NCI-H2029 (cell line): Measurements from ENCODE around the gene ABHD8.
"Not testable (repeated sequence)": the region's sequence is repeated elsewhere in the genome, so short reads cannot be mapped to it uniquely, and the experiment has no call there.

Source experiments
- DNase-seq: peaks from one replicate; lab custom pipeline; 2025; lab: John Stamatoyannopoulos, UW

ABHD8 gene

DNA sequence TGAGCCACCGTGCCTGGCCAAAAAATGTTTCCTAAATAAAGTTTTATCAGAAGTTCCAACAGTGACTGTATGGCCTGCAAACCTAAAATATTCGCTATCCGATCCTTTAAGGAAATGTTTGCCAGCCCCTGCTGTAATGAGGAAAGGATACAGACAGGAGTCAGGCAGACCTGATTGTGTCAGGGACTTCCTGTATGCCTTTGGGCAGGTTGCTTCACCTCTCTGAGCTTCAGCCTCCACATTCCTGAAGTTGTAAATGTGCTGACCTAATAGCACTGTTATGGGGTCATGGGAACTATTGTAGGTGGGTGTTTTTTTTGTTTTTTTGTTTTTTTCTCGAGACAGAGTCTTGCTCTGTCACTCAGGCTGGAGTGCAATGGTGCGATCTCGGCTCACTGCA is 6.2 kb downstream of the ABHD8 start:
- no peak for DNase-seq

DNA sequence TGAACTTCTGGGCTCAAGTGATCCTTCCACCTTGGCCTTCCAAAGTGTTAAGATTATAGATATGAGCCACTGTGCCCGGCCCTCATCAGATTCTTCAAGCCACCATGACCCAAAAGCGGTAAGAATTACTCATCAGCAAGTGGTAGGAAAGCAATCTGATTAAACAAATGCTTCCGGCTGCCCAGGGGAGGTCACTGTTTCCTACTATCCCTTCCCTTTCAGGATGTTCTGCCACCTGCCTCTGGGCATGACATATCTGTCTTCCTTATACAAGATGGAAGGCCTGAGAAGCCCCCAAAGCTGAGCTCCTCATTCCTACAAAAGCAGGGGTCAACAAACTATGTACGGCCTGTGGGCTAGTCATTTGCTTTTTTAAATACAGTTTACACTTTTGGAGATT is 7.0 kb downstream of the ABHD8 start:
- no peak for DNase-seq

DNA sequence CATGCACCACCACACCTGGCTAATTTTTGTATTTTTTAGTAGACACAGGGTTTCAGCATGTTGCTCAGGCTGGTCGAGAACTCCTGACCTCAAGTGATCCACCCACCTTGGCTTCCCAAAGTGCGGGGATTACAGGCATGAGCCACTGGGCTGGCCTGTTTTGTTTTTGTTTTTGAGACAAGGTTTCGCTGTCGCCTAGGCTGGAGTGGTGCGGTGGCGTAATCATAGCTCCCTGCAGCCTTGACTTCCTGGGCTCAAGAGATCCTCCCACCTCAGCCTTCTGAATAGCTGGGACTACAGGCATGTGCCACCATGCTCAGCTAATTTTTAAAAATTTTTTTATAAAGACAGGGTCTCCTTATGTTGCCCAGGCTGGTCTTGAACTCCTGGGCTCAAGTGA is 7.7 kb downstream of the ABHD8 start:
- not testable (repeated sequence) for DNase-seq

DNA sequence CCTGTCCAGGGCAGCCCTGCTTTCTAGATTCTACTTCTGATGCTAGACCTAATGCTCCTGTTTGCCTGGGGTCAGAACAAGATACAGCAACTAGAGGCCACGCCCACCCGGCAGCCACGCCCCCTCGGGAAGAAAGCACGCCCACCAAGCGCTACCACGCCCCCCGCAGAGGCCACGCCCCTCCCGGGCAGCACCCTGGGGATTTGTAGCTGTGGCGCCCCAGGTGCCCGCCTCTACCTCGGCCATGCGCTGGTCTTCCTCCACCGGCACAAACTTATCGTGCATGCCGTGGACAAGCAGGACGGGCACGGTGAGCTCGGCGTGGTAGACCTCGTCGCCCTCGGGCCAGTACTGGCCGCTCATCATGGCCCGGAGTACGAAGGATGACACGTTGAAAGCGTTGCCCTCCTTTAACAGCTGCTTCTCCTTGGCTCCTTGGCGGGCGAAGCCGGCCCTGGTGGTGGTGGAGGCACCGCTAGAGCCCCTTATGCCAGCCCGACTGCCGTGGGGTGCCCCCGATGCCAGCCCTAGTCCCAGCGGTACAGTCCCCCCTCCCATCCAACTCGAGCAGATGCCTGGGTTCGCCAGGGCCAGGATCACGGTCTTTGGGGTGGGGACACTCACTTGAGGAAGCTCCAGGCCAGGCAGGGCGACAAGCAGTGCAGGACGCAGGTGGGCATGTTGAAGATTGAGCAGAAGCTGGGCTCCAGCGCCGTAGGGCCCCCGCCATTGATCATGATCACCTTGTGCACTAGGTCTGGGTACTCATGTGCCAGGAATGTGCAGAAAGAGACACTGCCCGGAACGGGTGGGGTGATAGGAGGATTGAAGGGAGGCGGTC is 9.0 kb downstream of the ABHD8 start:
- DNase-seq = no peak

- no peak for DNase-seq
These were observed 9.6 kb downstream of the ABHD8 start for GRCh38 chr19:17293605-17294004.

GRCh38 chr19:17292301-17293074 is 10.7 kb downstream of the ABHD8 start:
- no peak for DNase-seq

- DNase-seq = peak; percentile 62
These were observed 13.7 kb downstream of the ABHD8 start for GRCh38 chr19:17289489-17289888.

DNA sequence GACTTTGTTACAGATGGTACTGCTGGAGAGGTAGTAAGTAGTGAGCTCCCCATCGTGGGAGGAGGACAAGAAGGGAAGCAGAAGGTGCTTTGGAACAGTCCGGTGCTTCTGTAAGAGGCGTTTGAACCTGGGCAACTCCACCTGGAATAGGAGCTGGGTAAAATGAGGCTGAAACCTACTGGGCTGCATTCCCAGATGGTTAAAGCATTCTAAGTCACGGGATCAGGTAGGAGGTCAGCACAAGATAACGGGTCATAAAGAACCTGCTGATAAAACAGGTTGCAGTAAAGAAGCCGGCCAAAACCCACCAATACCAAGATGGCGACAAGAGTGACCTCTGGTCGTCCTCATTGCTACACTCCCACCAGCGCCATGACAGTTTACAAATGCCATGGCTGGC is 16.5 kb downstream of the ABHD8 start:
- no peak for DNase-seq

- DNase-seq = no peak
These were observed 17.0 kb downstream of the ABHD8 start for GRCh38 chr19:17286263-17286662.

- DNase-seq = no peak
These were observed 17.6 kb downstream of the ABHD8 start for GRCh38 chr19:17285415-17286135.

GRCh38 chr19:17283504-17283996 is 19.7 kb downstream of the ABHD8 start:
- DNase-seq = no peak

- DNase-seq = peak; percentile 71
These were observed 20.6 kb downstream of the ABHD8 start for GRCh38 chr19:17282488-17283125.

- DNase-seq = no peak
These were observed 21.6 kb downstream of the ABHD8 start, which contains the start of gene ANKLE1 for GRCh38 chr19:17281391-17282304. TSS of gene ANKLE1 (plus strand) at chr19:17281901. CDS start at chr19:17281921, 20 bp downstream.

- DNase-seq = no peak
These were observed 23.8 kb downstream of the ABHD8 start for GRCh38 chr19:17279436-17279835.

DNA sequence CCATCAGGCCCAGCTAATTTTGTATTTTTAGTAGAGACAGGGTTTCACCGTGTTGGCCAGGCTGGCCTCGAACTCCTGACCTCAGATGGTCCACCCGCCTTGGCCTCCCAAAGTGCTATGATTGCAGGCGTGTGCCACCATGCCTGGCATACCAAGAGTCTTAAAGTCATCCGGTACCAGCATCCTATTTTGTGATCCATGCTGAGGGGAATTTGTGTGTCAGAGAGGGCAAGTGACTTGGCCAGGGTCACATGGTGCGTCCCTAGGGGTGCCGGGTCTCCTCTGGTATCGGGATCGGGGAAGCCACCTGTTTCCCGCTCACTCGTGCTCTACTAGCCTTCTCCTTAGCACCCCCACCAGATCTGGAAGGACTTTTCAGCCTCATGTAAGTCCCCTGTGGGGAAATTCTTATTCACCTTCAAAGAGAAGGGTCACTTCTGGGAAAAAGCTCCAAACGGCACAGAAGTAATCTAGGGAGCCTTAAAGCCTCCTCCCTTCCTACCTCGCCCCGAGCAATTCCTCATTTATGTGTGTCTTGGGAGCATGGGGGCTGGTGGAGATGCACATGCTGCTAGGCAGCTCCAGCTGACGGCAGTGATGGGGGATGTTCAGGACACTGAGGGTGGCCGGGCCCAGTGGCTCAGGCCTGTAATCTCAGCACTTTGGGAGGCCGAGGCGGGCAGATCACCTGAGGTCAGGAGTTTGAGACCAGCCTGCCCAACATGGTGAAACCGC is 27.6 kb downstream of the ABHD8 start:
- no peak for DNase-seq

- not testable (repeated sequence) for DNase-seq
These were observed 28.3 kb downstream of the ABHD8 start for GRCh38 chr19:17274892-17275291.

- DNase-seq = no peak
These were observed 34.5 kb downstream of the ABHD8 start for GRCh38 chr19:17268754-17269153.

DNA sequence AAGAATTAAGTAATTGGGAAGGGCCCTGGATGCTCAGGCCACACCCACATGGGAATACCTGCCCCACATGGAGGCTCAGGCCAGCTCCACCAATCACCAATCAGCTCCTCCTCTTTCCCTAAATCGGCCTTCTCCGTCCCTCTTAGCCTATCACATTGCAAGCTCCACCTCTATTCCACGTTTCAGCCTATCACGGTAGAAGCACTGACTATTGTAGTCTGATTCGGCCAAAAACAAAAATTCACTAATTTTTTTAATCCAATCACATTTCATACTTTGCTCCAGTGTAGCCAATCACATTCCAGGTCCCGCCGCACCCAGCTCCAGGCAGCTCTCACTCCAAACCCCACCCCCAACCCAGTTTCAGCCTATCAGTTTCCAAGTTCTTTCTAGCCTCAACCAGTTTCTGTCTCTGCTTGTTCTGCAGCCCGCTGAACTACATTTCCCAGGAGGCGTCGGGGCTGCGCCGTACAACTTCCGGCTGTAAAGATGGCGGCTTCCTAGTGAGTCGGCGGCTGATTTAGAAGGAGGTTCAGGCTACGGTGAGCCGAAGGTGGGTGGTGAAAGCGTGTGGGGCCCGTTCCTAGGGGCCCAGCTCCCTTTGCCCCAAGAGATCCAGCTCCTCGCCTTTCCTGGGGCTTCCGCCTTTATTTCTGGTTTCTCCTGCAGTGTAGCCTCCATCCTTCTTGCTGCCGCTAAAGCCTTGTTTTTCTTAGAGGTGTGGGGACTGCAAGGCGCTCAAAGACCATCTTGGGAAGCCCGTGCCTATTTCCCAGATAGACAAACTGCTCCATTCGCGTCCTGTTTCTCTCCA is 36.0 kb downstream of the ABHD8 start, which contains the start of gene BABAM1:
Gene BABAM1, plus strand, starts transcription at position 469 of the 814 bp plus-strand sequence. CDS start 1,364 bp downstream, outside the sequence.
- peak; percentile 98 for DNase-seq

- no peak for DNase-seq
These were observed 36.6 kb downstream of the ABHD8 start for GRCh38 chr19:17266589-17266974.
